ENCODE measurements around the gene TPST1.
A peak's percentile ranks its signal among the peaks of the same experiment; 100 is the strongest.
"Not testable (repeated sequence)": the region's sequence is repeated elsewhere in the genome, so short reads cannot be mapped to it uniquely, and the experiment has no call there.

The TPST1 gene

DNA sequence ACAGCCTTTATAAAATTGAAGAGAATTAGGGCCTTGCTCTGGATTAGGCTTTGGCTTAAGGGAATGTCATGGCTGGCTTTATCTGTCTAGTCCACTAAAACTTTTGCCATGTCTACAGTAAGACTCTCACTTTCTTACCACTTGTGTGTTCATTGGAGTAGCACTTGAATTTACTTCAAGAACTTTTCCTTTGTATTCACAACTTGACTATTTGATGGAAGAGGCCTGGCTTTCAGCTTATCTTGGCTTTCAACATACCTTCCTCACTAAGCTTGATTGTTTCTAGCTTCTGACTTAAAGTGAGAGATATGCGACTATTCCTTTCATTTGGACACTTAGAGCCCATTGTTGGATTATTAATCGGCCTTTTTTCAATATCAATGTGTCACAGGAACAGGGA is 96.1 kb downstream of the TPST1 start:
- no peak for DNase-seq

DNA sequence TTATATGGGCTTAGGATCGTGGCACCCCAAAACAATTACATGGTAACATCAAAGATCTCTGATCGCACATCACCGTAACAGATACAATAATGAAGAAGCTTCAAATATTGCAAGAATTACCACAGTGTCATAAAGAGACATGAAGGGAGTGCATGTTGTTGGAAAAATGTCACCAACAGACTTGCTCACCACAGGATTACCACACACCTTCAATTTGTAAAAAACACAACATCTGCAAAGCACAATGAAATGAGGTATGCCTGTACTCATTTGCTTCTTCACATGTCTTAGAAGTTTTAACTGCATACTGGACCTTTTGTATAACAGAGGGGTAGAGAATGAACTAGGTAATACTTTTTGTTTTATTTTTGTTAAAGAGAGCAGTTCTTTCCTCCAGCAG is 96.6 kb downstream of the TPST1 start:
- DNase-seq, result no peak

DNA sequence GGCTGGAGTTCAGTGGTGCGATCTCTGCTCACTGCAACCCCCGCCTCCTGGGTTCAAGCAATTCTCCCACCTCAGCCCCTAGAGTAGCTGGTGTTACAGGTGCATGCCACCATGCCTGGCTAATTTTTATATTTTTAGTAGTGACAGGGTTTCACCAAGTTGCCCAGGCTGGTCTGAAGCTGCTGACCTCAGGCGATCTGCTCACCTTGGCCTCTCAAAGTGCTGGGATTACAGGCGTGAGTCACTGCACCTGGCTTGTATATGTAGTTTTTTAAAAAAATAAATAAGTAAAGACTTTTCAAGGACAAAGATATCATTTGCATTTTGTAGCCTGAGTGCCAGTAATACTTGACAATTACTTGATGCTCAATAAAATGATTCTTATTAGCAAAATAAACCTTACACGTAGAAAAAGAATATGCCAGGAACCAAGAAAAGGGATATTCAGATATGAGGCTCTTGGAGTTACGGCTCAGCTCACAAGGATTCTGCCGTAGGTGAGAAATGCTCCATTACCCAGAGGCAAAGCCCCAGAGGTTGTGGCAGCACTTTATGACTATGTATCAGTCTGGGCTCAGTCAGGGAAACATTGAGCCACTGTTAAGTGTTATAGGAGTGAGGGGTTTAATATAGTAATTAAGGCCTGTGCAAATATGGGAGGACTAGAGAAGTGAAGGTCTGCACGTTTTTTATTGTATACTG is 98.5 kb downstream of the TPST1 start:
- DNase-seq, result peak; percentile 56

DNA sequence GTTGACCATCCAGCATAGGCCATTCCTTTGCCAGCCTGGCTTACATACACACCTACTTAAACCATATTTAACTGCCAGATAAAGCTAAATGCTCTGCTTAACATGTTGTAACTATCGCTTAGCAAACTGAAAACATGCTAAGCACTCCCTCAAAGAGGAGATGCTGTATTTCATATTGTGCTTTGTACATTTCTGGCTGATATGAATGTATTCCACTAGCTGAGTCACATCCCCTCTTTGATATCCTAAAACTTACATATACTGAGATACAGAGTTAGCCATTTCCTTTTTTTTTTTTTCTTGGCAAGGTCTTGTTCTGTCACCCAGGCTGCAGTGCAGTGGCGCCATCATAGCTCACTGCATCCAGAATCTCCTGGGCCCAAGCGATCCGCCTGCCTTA is 99.4 kb downstream of the TPST1 start:
- DNase-seq, result no peak

DNA sequence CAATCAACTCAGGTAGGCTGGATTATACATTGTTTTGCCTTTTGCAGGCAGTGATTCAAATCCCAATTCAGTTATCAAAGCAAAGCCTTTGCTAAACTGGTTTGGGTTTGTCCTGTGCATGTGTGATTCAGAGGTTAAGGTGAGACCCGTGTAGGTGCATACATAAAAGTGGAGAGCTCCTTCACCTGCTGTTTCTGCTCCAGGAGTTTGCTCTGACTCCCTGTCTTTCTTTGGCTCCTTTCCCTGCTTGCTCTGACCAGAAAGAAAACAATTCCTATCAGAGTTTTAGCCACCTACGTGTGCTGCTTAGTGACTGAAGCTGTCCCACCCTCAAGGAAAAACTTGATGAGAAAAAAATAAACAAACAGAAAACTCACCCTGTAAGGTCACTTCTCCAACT is 101.1 kb downstream of the TPST1 start:
- DNase-seq, result no peak

DNA sequence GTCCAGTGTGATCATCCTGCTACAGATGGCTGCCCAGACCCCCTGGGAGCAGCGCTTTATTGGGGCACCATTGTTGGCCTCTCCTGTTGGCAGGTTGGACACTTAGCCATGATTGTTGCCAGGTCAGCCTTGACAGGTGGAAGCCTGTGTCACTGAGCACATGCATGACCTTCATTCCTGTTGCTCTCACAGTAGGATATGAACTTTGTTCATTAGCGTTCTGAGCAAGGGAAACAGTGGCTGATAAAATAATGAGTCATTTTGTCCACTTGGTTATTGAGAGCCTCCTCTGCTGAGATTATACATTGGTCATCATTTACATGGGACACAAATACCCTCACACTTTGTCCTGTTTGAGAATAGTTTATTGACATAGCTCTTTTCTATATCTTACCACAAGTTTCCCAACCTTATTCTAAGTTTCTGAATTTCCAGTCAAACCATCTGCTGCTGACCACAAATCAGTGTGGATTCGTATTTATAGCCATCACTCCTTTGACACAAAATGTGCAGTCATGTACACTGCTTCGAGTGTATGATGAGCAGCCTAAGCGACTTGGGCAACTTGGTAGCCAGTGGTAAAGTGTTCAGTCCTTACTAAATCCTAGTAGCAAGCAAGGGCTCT is 102.6 kb downstream of the TPST1 start:
- DNase-seq, result no peak

DNA sequence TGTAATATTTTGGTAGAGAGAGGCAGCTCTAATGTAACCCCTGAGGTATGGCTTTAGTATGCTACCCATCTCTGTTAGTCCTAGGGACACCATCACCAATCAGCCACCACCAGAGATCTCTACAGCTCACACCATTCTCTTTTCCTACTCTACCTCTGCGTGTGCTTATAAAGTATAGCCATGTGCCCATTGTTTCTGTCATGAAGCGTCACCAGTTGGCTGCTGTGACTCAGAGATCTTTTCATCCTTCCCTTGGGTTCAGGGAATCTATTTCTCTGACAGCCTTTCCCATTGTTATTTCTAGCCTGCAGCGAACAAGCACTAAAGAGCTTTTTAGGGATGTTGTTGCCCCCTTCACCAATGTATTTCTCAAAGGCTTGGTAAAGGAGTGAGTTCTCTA is 103.3 kb downstream of the TPST1 start:
- no peak for DNase-seq

DNA sequence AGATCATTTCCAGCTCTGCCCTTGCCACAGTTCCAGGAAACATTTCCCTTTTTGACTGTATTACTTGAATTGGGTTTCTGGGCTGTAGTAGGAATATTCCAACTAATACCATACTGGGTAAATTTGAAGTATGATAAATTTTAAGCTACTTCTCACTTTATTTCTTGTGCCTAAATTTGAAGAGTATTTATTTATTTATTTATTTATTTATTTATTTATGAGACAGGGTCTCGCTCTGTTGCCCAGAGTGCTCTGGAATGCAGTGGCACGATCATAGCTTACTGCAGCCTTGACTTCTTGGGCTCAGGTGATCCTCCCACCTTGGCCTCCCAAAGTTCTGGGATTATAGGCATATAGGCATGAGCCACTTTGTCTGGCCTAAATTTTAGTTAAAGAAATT is 105.5 kb downstream of the TPST1 start:
- DNase-seq, result no peak

DNA sequence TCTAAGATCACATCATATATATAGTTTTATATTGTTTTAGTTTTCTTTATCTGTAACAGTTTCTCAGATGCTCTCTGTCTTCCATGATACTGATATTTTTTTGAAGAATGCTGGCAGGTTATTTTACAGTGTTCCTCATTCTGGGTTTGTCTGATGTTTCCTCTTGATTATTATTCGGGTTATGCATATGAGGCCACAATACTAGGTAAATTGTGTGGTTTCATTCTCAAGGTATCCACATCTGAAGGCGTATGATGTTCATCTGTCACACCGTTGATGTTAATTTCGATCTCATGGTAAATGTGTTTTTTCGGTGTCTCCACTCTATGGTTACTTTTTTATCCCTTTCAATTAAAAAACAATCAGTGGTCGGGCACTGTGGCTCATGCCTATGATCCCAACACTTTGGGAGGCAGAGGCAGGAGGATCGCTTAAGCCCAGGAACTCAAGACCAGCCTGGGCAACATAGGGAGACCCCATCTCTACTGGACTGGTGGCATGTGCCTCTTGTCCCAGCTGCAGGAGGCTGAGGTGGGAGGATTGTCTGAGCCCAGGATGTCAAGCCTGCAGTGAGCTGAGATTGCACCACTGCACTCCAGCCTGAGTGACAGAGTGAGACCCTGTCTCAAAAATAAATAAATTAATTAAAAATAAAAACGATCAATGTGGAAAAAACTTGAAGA is 108.9 kb downstream of the TPST1 start:
- peak; percentile 21 for DNase-seq

DNA sequence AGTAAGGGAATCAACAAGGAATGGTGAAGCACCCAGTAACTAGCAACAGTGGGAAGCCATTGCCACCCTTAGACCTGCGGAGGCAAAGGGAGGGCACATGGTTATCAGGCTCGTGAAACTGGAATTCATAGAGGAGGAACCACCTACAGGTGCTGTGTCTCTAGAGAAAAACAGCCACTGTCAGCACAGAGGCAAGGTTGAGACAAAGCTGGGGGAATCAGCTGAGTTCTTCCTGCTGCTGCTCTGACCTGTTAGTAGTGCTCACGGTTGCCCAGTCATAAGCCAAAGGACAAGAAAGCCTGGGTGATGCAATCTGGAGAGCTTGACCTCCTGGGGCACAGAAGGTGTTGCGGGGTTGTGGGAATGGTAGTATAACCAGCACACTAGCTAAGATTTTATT is 110.1 kb downstream of the TPST1 start:
- DNase-seq, result no peak

DNA sequence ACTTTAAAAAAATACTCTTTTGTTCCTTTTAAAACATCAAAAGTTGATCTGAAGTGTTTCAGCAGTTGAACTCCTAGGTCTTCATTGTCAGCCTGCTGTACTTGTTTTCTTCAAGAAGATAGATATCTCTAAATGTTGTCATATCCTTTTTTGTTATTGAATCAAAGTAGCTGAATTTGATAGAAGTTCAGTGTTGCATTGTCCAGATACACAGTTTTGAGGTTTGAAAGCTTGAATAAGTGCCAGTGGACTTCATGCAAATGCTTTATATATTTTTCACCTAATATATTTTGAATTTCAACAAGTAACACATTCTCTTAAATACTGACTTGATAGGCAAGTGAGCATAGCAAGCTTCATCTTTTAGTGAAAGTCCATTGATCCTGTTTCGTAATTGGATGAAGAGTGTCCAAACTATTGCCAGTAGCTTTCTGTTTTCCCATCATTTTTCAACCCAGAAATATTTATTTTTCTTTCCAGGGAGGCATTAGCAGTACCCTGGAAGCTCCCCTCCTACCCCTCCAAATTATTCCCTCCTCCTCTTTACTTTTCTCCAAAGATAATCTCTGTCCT is 114.4 kb downstream of the TPST1 start:
- DNase-seq, result no peak

DNA sequence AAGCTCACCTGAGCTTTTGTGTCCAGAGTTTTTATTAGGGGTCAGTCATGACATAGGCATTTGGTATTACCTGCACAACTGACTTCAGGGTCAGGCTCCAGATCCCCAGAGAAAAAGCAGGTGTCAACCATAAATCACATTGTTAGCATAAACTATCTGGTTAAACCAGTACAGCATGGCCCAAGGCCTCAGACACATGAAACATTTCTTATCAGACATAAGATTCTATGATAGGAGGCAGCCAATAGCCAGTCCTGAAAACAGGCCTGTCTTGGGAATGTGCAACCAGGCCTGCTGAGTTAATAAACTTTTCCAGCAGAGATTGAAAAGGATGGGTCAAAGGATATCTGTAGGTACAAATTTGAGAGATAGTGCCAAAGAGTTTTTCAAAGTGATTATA is 116.1 kb downstream of the TPST1 start:
- DNase-seq, result no peak

DNA sequence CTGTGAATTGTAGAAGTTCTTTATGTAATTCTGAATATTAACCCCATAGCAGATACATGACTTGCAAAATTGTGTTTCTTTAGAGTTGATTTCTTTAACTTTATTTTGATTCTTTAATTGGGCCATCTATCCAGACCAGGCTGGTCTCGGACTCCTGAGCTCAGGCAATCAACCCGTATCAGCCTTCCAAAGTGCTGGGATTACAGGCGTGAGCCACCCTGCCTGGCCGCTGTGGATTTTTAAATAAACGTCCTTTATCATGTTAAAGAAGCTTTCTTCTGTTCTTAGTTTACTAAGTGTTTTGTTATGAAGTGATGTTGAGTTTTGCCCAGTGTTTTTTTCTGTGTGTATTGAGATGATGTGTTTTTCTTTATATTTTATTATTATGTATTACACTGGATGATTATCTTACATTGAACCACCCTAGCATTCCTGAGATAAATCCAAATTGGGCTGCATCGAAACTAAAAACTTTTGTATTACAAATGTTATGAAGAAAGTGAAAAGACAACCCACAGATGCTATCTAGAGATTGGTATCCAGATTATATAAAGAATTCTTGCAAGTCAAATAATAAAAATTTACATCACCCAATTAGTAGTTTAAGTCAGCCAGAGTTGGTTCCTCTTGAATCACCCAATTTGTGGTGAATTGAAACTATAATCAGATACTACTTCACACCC is 118.1 kb downstream of the TPST1 start:
- no peak for DNase-seq

DNA sequence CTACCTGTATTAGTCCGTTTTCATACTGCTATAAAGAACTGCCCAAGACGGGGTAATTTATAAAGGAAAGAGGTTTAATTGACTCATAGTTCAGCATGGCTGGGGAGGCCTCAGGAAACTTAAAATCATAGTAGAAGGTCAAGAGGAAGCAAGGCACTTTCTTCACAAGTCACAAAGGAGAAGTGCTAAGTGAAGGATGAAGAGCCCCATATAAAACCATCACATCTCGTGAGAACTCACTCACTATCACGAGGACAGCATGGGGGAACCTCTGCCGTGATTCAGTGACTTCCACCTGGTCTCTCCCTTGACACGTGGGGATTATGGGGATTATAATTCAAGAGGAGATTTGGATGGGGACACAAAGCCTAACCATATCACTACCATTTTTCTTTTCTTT is 119.9 kb downstream of the TPST1 start:
- not testable (repeated sequence) for DNase-seq

DNA sequence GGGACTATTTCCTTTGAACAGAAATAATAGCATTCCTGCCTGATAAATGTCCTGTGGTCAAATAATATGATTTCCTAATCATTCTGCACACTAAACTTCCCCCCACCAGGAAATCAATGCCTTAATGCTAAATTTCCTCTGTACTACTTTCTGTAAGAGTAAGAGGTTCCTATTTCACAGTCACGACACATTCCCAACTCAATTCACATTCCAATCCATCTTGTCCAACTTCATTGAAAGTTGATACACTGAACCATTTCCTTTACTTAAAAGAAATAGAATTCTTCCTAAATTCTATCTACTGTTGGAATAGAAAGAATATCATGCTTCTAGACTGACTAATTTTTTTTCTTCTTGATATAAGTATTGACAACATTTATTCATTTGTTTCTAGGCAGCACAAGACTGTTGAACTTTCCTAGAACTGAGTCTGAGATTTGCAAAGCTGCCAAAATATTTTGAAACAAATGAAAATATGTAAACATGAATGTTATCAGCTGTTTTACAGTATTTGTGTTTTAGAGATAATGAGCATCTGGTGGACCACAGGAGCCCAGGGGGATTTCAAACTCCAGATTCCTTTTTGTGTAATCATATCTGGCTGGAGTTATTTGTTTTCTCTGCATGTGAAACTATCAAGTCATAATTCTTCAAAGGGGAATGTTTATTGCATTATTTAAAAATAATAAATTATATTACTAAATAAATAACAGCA is 121.5 kb downstream of the TPST1 start:
- no peak for DNase-seq

DNA sequence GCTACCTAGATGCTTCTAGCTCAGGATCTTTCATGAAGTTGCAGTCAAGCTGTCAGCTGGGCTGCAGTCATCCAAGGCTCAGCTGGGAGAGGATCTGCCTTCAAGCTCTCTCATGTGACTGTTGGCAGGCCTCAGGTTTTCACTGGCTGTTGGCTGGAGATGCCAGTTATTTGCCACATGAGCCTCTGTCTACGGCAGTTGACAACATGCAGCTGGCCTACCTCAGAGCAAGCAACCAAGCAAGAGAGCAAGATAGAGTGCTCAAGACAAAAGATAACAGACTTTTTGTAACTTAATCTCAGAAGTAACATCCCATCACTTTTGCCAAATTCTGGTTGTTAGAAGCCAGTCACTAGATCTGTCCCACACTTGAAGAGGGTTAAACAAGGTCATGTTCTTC is 125.8 kb downstream of the TPST1 start:
- no peak for DNase-seq

DNA sequence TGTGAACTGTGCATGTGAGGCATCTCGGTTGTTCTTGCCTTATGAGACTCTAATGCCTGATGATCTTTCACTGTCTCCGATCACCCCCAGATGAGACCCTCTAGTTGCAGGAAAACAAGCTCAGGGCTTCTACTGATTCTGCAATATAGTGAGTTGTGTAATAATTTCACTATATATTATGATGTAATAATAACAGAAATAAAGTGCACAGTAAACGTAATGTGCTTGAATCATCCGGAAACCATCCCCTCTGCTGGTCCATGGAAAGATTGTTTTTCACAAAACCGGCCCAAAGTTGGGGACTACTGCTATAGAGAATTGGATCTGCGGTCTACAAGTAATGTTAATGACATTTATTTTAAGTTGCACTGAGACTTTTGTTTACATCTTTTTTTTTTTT is 126.7 kb downstream of the TPST1 start:
- no peak for DNase-seq

DNA sequence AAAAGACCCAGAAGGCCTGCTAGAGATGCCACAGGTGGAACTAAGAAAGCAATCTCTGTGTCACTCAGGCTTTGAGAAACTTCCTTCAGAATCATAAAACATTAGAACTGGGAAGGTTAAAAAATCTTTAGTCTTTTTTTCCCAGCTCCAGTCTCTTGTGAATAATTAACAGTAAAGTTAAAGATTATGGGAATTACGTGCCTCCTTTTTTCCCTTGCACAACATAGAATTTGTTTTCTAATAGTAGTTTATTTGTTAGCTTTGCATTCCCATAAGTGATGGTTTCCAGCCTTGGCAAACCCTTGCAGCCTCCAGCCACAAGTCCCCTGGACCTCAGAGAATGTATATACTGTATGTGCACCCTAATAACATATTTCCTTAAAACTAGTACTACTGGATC is 128.3 kb downstream of the TPST1 start:
- DNase-seq, result no peak

DNA sequence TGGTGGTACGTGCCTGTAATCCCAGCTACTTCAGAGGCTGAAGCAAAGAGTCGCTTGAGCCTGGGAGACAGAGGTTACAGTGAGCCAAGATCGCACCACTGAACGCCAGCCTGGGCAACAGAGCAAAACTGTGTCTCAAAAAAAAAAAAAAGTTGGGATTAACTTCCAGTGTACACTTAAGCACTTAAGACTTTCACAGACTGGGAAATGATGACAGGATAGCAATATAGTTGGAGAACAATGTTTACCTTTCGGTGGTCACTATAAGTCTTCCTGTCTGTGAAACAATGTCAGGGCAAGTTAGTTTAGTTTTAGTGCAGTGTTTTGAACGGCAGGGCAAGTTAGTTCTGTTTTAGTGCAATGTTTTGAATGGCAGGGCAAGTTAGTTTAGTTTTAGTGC is 130.2 kb downstream of the TPST1 start:
- no peak for DNase-seq

DNA sequence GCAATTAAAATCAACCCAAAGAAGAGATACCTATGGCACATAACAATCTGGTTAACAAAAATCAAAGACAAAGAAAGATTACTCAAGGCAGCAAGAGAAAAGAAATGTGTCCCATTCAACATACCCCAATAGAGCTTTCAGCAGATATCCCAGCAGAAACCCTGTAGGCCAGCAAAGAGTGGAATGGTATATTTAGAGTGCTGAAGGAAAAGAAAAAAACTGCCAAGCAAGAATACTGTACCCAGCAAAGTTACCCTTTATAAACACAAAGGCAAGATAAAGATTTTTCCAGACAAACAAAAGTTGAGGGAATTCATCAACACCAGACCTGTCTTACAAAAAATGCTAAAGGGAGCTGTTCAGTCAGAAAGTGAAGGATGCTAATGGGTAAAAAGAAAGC is 131.6 kb downstream of the TPST1 start:
- no peak for DNase-seq

DNA sequence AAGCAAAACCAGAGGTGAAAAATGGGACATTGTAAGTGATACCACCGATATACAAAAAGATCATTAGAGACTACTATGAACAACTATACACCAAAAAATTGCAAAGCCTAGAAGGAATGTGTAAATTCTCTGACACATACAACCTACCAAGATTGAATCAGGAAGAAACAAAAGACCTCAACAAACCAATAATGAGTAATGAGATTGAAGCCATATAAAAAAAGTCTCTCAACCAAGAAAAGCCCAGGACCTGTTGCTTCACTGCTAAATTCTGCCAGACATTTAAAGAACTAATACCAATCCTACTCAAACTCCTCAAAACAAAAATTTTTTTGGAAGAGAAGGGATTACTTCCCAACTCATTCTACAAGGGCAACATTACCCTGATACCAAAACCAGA is 134.0 kb downstream of the TPST1 start:
- DNase-seq, result no peak

DNA sequence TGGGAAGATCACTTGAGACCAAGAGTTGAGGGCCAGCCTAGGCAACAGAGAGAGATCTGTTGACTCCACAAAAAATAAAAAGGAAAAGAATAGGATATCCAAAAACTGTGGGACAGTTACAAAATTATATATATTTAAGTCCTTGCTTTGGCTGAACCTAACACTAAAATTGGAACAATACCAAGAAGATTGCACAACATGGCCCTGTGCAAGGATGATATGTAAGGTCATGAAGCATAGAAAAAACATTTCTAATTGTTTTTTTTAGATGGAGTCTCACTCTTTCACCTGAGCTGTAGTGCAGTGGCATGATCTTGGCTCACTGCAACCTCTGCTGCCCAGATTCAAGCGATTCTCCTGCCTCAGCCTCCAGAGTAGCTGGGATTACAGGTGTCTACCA is 139.0 kb downstream of the TPST1 start:
- no peak for DNase-seq

DNA sequence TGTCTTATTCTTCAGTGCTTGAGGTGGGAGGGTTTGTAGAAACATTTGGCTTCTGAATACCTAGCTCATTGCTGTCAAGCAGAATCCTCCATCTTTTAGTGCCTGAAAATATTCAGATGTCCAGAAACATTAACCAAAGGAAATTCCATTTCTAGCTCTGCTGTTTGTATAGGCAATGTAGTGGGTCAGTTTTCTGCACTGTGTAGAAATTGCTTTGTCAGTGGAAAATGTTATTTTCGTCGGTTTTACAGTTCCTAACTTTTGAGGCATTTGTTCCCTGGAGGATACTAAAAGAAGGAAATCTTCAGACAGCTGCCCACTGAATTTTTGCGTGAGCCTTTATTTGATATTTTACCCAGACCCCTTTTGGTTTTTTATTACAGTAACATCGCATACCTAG is 143.4 kb downstream of the TPST1 start:
- DNase-seq, result no peak
